HG02973 (cell line): ENCODE data around the gene TNS3.
A peak's percentile ranks its signal among the peaks of the same experiment; 100 is the strongest.

Experiments used
- ATAC-seq: cut with Tn5 transposase; IDR thresholded peaks from one replicate; pipeline ENCODE4 v1.9.1; 2021; ENCODE audit warnings: moderate library complexity; ENCODE audit not compliant: unreplicated experiment

Gene TNS3

DNA sequence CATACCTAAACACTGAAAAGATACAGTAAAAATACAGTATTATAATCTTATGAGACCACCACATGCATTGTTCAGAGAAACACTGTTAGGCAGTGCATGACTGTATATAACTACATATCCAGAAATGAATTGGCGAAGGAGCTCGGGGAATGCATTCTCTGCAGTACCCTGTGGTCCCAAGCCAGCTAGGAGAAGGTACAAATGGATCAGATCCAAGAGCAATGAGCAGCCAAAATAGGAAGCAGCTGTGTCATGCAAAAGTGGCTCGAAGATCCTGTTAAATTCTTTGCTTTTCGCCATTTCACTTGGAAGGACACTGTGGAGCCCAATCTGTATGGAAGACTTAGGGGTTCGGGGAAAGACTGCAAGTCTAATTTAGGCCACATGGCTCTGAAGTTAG lies 334.8 kb downstream of the TNS3 start:
- no peak for ATAC-seq

DNA sequence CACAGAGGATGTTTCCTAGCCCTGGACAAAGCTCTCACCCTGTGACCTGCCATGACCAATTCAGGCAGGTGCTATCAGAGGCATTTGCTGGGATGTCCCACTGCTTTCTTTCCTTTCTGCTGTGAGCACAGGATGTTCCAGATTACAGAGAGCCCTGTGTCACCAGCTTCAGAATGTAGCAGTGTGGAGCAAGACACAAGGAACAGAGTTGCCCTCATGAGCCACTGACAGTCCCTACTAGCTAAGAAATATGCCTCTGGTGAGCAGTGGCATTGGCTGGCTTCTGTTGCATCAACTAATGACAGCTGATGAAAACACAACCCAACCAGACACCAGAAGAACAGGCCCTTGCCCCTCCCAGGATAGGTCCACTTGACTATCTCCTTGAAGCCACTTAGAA lies 337.2 kb downstream of the TNS3 start:
- ATAC-seq: no peak

DNA sequence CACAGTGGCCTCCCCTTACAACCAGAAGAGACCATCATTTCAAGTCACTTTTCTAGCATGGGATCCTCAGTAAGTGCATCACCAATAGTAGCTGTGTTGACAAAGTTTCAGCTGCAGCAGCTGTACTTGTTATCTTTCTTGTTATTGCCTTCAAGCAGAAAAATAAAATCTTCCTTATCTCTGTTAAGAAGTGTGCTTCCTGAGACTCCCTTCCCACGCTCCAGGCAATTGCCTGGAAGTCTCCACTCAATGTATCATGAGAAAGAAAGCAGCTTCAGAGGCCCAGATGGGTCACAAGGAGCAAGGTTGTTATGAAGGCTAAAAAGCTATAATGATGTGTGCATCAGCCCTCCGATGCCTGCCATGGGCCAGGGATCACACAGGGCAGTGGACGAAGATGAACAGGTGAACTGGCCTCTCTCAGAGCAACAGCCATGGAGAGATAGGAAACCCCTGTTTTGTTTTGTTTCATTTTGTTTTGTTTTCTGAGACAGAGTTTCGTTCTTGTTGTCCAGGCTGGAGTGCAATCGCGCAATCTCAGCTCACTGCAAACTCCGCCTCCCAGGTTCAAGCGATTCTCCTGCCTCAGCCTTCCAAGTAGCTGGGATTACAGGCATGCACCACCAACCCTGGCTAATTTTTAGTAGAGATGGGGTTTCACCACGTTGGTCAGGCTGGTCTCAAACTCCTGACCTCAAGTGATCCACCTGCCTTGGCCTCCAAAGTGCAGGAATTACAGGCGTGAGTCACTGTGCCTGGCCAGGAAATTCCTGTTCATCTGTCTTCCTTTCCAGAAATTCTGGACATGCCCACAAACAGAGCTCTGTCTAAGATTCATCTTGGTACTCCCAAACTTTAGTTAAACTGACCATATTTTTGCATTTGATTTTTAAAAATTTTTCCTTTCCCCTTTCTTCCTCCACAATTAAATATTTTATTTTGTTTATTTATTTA lies 340.5 kb downstream of the TNS3 start:
- no peak for ATAC-seq

DNA sequence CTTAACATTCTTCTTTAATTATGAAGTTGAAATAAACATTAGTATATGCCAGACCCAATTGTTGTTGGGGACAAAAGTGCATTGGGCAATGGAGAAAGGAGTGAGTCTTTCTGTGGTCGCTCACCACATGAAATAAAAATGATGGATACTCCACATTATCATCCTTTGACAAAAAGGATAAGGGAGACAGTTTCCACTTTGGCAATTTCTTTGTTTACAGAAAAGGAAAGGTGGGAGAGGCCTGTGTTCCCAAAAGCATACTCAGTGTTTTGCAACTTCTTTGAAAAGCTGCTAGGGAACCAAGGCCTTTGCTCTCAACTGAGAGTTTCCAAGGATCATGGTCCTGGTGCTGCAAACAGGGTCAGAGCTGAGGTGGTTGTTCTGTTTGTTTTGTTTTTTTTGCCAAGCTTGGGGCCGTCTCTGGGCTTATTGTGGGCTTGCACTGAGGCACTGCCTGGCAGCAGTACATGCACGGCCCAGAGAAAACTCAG lies 341.9 kb downstream of the TNS3 start:
- ATAC-seq: no peak

DNA sequence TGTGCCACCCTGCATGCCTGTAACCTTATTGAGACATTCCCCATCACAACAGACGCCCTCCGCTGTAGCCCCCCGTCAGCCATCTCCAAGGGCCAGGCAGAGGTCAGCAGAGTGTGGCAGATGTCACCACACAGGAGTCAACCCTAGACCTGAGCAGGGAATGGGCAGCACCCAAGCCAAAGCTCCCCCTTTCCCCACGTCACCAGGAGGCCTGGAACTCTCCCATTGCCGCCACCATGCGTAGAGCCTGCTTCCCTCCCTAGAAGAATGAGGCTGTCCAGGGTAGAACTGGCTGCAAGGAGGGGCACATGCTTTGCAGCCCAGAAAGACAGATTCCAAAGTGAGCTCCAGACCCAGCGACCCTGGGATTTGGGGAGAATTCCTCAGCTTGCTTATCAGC lies 342.9 kb downstream of the TNS3 start:
- no peak for ATAC-seq

DNA sequence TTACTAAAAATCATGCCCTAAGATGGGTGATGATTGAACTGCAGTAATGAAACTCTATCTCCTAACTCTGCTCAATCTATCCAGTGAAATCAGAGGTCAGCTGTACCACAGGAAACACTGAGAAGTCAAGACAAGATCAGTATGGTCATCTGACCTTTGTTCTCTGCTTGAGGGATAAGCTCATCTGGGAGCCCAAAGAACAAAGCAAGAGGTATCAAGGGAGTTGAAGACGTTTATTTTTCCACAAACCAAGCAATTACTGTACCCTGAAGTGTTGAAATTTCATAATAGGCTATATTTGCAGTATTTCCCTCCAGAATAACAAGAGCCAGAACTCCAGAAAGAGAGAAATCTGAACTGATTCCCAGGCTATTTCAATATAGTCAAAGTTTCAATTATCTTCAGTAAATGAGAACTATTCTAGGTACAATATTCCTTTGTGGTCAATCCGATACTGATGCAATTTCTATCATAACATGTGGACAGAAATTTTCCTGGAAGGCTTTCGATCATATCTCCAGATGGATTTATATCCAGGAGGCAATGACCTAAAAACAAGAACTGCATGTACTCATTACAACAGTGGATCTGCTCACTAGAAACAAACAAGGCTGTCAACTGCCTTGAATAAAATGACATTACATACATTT lies 345.3 kb downstream of the TNS3 start:
- no peak for ATAC-seq

GRCh38 chr7:47233996-47234395 lies 347.9 kb downstream of the TNS3 start:
- no peak for ATAC-seq

- no peak for ATAC-seq
These were observed 349.0 kb downstream of the TNS3 start for GRCh38 chr7:47232751-47233412.

GRCh38 chr7:47231627-47232026 lies 350.3 kb downstream of the TNS3 start:
- ATAC-seq: no peak

DNA sequence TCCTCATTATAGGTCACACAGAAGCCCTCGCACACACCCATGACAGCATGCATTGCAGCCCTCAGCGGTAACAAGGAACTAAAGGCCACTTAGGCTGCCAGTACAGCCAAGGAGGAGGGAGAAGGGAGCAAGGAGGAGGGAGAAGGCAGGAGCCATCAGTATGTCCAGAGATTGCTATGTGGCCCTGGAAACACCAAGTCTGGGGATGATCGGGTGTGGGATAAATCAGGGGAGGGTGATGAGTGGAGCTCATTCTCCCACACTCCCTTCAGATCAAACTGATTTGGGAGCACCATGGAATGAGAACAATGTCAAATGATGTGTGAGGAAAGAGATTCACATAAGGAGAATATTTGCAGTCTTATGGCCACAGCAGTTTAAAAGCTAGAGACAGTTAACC lies 350.9 kb downstream of the TNS3 start:
- ATAC-seq: no peak

GRCh38 chr7:47228386-47229014 lies 353.4 kb downstream of the TNS3 start:
- ATAC-seq: no peak

DNA sequence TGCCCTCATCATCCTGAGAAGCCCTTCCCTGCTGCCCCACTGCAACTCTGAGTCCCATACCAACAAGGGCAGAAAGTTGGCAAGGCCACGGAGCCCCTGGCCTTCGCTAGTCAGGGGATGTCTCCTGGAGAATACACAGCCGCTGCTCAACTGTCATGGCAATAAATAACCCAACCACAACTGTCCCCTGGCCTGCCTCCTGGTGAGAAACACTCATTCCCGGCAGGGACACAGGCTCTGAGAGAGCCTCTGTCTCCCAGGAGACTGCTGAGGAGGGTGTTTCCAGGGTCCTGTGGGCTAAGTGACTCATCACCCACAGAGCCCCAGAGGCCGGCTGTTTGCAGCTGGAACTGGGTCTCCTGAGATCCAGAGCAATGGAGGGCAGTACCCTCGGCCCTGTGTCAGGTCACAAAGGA lies 354.1 kb downstream of the TNS3 start:
- ATAC-seq: peak; percentile 78

DNA sequence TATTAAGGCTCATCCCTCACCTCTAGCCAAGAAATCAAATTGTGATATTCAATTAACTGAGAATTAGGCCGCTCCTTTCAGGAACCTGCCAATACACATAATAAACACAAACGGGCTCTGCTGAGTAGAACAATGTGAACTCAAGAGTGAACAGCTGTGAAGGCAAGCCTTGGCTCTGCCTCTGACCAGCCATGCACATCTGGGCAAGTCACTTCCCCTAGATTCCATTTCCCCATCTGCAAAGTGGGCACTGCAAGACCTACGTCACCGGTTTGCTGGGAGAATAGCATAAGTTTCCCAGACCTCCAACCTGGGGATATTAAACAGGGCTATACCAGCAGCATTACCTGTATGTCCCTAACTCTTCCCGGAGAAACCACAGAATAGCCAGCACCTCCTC lies 355.2 kb downstream of the TNS3 start:
- ATAC-seq: no peak

- ATAC-seq: no peak
These were observed 356.4 kb downstream of the TNS3 start for GRCh38 chr7:47225387-47226131.
